Testis (tissue), 2 donors: ENCODE measurements around the gene UBA6.

Source experiments
- POLR2A ChIP-seq: fragments of 450-650 bp; IDR thresholded peaks from one replicate; pipeline ENCODE4 v1.6.1; 2017; ENCODE audit warnings: antibody characterized with exemption, mild to moderate bottlenecking, moderate library complexity
- TF ChIP-seq, protein P1 (sequence below), 3 experiments: fragments of 450-650 bp in 2 of 3; fragments of 200-600 bp in 1 of 3; sonication (generic) in 1 of 3; IDR thresholded peaks; one replicate each; pipeline ENCODE4 v1.5.1; 2016 to 2019; ENCODE audit warnings: antibody characterized with exemption in 3 of 3, mild to moderate bottlenecking in 2 of 3, moderate library complexity in 1 of 3

DNA sequence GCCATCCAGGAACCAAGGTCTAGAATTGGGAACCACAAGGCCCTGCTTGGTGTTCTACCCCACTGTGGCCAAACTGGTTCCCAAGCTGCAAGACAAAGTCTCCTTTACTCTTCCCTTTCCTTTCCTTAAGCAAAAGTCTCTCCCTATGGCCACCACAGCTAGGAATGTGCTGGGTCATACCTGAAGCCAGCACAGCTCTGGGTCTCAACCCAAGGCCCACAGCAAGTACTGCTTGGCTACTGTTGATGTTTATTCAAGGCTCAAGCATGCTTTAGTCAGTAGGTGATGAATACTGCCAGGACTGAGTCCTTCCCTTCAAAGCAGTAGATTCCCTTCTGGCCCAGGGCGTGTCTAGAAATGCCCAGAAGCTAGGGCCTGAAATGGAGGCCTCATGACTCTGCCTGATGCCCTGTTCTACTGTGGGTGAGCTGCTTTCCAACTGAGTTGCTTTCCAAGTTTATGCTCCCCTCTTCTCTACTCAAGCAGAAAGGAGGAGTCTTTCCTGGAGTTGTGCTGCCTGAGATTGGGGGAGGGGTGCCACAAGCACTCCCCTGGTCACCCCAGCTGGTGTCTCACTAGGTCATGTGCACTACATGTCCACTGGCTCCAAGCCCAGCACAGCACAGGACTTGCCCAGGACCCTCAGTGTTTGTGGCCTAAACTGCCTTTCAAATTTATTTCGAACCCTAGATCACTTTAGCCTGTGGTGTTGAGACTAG lies 97.5 kb downstream of the UBA6 start:
- TF ChIP-seq, protein P1, sequence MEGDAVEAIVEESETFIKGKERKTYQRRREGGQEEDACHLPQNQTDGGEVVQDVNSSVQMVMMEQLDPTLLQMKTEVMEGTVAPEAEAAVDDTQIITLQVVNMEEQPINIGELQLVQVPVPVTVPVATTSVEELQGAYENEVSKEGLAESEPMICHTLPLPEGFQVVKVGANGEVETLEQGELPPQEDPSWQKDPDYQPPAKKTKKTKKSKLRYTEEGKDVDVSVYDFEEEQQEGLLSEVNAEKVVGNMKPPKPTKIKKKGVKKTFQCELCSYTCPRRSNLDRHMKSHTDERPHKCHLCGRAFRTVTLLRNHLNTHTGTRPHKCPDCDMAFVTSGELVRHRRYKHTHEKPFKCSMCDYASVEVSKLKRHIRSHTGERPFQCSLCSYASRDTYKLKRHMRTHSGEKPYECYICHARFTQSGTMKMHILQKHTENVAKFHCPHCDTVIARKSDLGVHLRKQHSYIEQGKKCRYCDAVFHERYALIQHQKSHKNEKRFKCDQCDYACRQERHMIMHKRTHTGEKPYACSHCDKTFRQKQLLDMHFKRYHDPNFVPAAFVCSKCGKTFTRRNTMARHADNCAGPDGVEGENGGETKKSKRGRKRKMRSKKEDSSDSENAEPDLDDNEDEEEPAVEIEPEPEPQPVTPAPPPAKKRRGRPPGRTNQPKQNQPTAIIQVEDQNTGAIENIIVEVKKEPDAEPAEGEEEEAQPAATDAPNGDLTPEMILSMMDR (IDR thresholded peaks at IDR 0.05) = no peak
- TF ChIP-seq POLR2A = no peak
